ENCODE measurements around the gene INTS2.

GRCh38 chr17:61833536-61834193 lies 94.1 kb downstream of the INTS2 start:
- no peak for TF ChIP-seq CTCF (IDR thresholded peaks at IDR 0.05)
- no peak for TF ChIP-seq CEBPB (IDR thresholded peaks at IDR 0.05)
